ENCODE results near the gene SLC26A4. TPM values are rescaled to one million over a fixed set of nuclear protein-coding genes. Genes with fewer than 3 reads are reported as not detected.

The SLC26A4 gene
- total and polyA plus RNA-seq, 2 donors (not counting 1 experiment from before 2014, with no cell fraction given) = 0.33 to 0.50 TPM

GRCh38 chr7:107684287-107684686 lies 23.7 kb downstream of the SLC26A4 start:
- H2AFZ ChIP-seq (ENCODE audit: low read length) = no peak overlapping the region
- H3K4me1 ChIP-seq (ENCODE audit: control insufficient read depth, extremely low read depth, insufficient read depth, low read length) = no peaks in the 10 kb centered on the region
- H3K27ac ChIP-seq (ENCODE audit: insufficient read depth, low read length) = no peak overlapping the region
- no peaks in the 10 kb centered on the region for H3K27me3 ChIP-seq (ENCODE audit: control insufficient read depth, insufficient read depth, low read length)
- no peak overlapping the region for H3K4me2 ChIP-seq (ENCODE audit: extremely low read depth, insufficient read depth, low read length)
- H3K9ac ChIP-seq (ENCODE audit: insufficient read depth, low read length) = no peak overlapping the region
- no peaks in the 10 kb centered on the region for H3K79me2 ChIP-seq (ENCODE audit: control insufficient read depth, insufficient read depth, low read length)
- TF ChIP-seq EZH2 (IDR thresholded peaks at IDR 0.05; ENCODE audit: low read length, missing control alignments) (no peak), CTCF (conservative IDR thresholded peaks at IDR 0.05 in 1 of 2, IDR thresholded peaks at IDR 0.05 in 1 of 2; ENCODE audit: low read depth in 1 of 2, low read length in 2 of 2) (no peak)
- DNase-seq (ENCODE audit: low read depth in 2 of 2) = no peak
- no peaks in the 10 kb centered on the region for H3K9me3 ChIP-seq (ENCODE audit: control insufficient read depth, insufficient read depth, low read depth, low read length)
- H4K20me1 ChIP-seq (ENCODE audit: control insufficient read depth, extremely low read depth, insufficient read depth, low read length) = no peaks in the 10 kb centered on the region
- no peak overlapping the region for H3K4me3 ChIP-seq (replicated peaks in 1 of 4; ENCODE audit: control extremely low read depth in 1 of 4, insufficient read depth in 1 of 4, low read depth in 3 of 4, low read length in 4 of 4)
- no peaks in the 10 kb centered on the region for H3K36me3 ChIP-seq (ENCODE audit: control insufficient read depth, insufficient read depth, low read length)

- H3K9ac ChIP-seq (ENCODE audit: insufficient read depth, low read length) = no peak overlapping the region
- no peak overlapping the region for H3K4me2 ChIP-seq (ENCODE audit: extremely low read depth, insufficient read depth, low read length)
- no peaks in the 10 kb centered on the region for H3K9me3 ChIP-seq (ENCODE audit: control insufficient read depth, insufficient read depth, low read depth, low read length)
- H3K27ac ChIP-seq (ENCODE audit: insufficient read depth, low read length) = no peak overlapping the region
- H3K36me3 ChIP-seq (ENCODE audit: control insufficient read depth, insufficient read depth, low read length) = no peaks in the 10 kb centered on the region
- H3K79me2 ChIP-seq (ENCODE audit: control insufficient read depth, insufficient read depth, low read length) = no peaks in the 10 kb centered on the region
- H4K20me1 ChIP-seq (ENCODE audit: control insufficient read depth, extremely low read depth, insufficient read depth, low read length) = no peaks in the 10 kb centered on the region
- H3K27me3 ChIP-seq (ENCODE audit: control insufficient read depth, insufficient read depth, low read length) = no peaks in the 10 kb centered on the region
- TF ChIP-seq CTCF (conservative IDR thresholded peaks at IDR 0.05 in 1 of 2, IDR thresholded peaks at IDR 0.05 in 1 of 2; ENCODE audit: low read depth in 1 of 2, low read length in 2 of 2) (no peak), EZH2 (IDR thresholded peaks at IDR 0.05; ENCODE audit: low read length, missing control alignments) (no peak)
- H3K4me1 ChIP-seq (ENCODE audit: control insufficient read depth, extremely low read depth, insufficient read depth, low read length) = no peaks in the 10 kb centered on the region
- no peak overlapping the region for H2AFZ ChIP-seq (ENCODE audit: low read length)
- H3K4me3 ChIP-seq (replicated peaks in 1 of 4; ENCODE audit: control extremely low read depth in 1 of 4, insufficient read depth in 1 of 4, low read depth in 3 of 4, low read length in 4 of 4) = no peak overlapping the region
- no peak for DNase-seq (ENCODE audit: low read depth in 2 of 2)
Observed at GRCh38 chr7:107684947-107685463, 24.4 kb downstream of the SLC26A4 start.

DNA sequence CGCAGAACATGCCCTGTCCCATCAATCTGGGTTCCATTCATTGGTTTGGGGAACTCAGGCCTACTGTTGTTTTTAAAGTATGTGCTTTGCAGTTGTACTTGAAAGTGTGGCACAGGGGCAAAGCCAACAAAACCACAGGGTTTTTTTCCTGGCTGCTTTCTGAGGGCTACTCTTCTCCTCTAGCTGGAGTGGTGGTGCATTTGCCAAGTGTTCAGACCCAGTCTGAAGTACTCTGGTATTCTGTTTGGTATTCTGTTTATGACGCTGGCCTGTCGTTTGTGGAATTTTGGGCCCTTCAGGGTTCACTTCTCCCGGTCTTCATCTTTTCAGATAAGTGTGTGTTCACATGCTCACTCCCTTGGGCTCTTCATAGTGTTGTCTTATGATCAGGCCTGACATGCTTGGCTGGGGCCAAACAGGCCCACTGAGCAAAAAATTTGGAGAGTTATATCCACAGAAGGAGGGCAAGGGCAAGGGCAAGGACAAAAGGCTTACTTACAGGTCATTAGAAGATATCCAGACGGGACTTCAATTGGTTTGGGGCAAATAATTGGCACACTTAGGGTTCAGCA lies 26.3 kb downstream of the SLC26A4 start:
- no peaks in the 10 kb centered on the region for H3K79me2 ChIP-seq (ENCODE audit: control insufficient read depth, insufficient read depth, low read length)
- H3K4me2 ChIP-seq (ENCODE audit: extremely low read depth, insufficient read depth, low read length) = no peak overlapping the region
- H3K4me3 ChIP-seq (replicated peaks in 1 of 4; ENCODE audit: control extremely low read depth in 1 of 4, insufficient read depth in 1 of 4, low read depth in 3 of 4, low read length in 4 of 4) = no peak overlapping the region
- no peak for DNase-seq (ENCODE audit: low read depth in 2 of 2)
- no peak overlapping the region for H3K27ac ChIP-seq (ENCODE audit: insufficient read depth, low read length)
- no peaks in the 10 kb centered on the region for H3K27me3 ChIP-seq (ENCODE audit: control insufficient read depth, insufficient read depth, low read length)
- no peaks in the 10 kb centered on the region for H4K20me1 ChIP-seq (ENCODE audit: control insufficient read depth, extremely low read depth, insufficient read depth, low read length)
- no peak overlapping the region for H2AFZ ChIP-seq (ENCODE audit: low read length)
- TF ChIP-seq CTCF (conservative IDR thresholded peaks at IDR 0.05 in 1 of 2, IDR thresholded peaks at IDR 0.05 in 1 of 2; ENCODE audit: low read depth in 1 of 2, low read length in 2 of 2) (no peak), EZH2 (IDR thresholded peaks at IDR 0.05; ENCODE audit: low read length, missing control alignments) (no peak)
- H3K9ac ChIP-seq (ENCODE audit: insufficient read depth, low read length) = no peak overlapping the region
- no peaks in the 10 kb centered on the region for H3K36me3 ChIP-seq (ENCODE audit: control insufficient read depth, insufficient read depth, low read length)
- peaks cover 2% of the 10 kb centered on the region for H3K4me1 ChIP-seq (ENCODE audit: control insufficient read depth, extremely low read depth, insufficient read depth, low read length)
- no peaks in the 10 kb centered on the region for H3K9me3 ChIP-seq (ENCODE audit: control insufficient read depth, insufficient read depth, low read depth, low read length)

Measured in fibroblast of lung (primary cell).